ENCODE measurements around the gene PTRHD1. TPM values are rescaled to one million over a fixed set of nuclear protein-coding genes. Genes with fewer than 3 reads are reported as not detected.

Gene PTRHD1
- polyA plus RNA-seq, 1 donor from 2014 or later = 33.6 TPM

DNA sequence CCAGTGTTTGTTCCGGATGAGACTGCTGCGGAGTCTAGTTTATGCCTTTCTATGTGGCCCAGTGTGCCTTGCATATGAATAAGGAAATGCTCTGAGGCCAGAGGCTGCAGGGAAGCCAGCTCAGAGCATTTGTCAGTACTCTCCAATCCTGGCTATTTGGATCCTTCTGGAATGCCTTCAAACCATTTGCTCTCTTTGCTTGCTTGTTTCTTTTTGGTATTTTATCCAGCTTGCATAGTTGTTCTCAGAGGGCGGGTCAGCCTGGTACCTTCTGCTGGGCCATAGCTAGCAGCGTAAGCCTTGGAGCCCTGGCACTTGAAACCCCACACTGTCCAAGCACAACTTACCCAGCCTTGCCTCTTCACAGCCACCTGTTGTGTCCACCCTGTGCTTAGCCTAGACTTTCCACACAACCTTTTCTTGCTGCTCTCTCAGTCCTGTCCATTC is 20.5 kb upstream of the PTRHD1 start:
- peaks cover 10% of the 10 kb centered on the region for H3K36me3 ChIP-seq (ENCODE audit: insufficient read depth, low read length)
- no peak overlapping the region for H3K27ac ChIP-seq (ENCODE audit: low read length)
- no peaks in the 10 kb centered on the region for H3K27me3 ChIP-seq (ENCODE audit: insufficient read depth, low read depth, low read length)
- H3F3A ChIP-seq (ENCODE audit: insufficient read depth, low read length, poor library complexity, severe bottlenecking) = no peaks in the 10 kb centered on the region
- TF ChIP-seq POLR2AphosphoS5 (IDR thresholded peaks at IDR 0.05) (no peak), MXI1 (conservative IDR thresholded peaks at IDR 0.05; ENCODE audit: poor library complexity, severe bottlenecking) (no peak), EP300 (conservative IDR thresholded peaks at IDR 0.05; ENCODE audit: poor library complexity, severe bottlenecking) (no peak), SMC3 (conservative IDR thresholded peaks at IDR 0.05; ENCODE audit: poor library complexity) (no peak), TAF1 (IDR thresholded peaks at IDR 0.05; ENCODE audit: low read depth) (no peak), EZH2 (IDR thresholded peaks at IDR 0.05; ENCODE audit: borderline replicate concordance, insufficient read depth, low read length, poor library complexity, severe bottlenecking) (no peak)
- TF ChIP-seq, protein P1, sequence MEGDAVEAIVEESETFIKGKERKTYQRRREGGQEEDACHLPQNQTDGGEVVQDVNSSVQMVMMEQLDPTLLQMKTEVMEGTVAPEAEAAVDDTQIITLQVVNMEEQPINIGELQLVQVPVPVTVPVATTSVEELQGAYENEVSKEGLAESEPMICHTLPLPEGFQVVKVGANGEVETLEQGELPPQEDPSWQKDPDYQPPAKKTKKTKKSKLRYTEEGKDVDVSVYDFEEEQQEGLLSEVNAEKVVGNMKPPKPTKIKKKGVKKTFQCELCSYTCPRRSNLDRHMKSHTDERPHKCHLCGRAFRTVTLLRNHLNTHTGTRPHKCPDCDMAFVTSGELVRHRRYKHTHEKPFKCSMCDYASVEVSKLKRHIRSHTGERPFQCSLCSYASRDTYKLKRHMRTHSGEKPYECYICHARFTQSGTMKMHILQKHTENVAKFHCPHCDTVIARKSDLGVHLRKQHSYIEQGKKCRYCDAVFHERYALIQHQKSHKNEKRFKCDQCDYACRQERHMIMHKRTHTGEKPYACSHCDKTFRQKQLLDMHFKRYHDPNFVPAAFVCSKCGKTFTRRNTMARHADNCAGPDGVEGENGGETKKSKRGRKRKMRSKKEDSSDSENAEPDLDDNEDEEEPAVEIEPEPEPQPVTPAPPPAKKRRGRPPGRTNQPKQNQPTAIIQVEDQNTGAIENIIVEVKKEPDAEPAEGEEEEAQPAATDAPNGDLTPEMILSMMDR (IDR thresholded peaks at IDR 0.05; ENCODE audit: poor library complexity, severe bottlenecking) = no peak
- no peak overlapping the region for H3K9ac ChIP-seq (ENCODE audit: low read length)
- H3K9me2 ChIP-seq (ENCODE audit: insufficient read depth, low read length) = no peaks in the 10 kb centered on the region
- H3K4me2 ChIP-seq (ENCODE audit: low read length) = no peak overlapping the region
- H3K4me3 ChIP-seq (ENCODE audit: low read length) = no peak overlapping the region
- H2AFZ ChIP-seq (ENCODE audit: low read depth, low read length) = no peak overlapping the region
- peaks cover 13% of the 10 kb centered on the region for H3K79me2 ChIP-seq (replicated peaks; ENCODE audit: insufficient read depth, low read length)
- no peaks in the 10 kb centered on the region for H3K9me3 ChIP-seq (ENCODE audit: low read length)
- H4K20me1 ChIP-seq (ENCODE audit: insufficient read depth) = no peaks in the 10 kb centered on the region

DNA sequence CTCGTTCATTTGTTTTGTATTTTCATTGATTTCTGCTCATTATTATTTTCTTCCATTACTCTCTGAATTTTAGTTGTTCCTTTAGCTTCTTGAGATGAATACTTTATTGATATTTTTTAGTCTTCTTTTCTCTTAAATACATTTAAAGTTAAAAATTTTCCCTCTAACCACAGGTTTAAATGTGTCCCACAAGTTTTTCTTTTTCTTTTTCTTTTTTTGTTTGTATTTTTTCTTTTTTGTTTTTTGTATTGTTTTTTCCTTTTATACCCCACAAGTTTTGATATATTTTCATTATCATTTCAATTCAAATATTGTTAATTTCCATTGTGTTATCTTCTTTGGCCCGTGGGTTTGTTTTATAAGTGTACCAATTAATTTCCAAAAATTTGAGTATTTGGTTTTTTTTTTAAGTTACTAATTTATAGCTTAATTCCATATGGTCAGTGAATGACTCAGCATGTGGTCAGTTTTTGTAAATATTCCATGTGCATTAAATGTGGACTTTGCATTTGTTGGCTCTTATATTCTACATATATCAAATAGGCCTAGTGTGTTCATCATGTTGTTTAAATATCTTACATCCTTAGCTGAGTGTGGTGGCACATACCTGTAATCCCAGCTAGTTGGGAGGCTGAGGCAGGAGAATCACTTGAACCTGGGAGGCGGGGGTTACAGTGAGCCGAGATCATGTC is 16.3 kb upstream of the PTRHD1 start:
- Histone ChIP-seq H3K27ac (ENCODE audit: low read length) (no peak overlapping the region), H3K9me3 (ENCODE audit: low read length) (no peaks in the 10 kb centered on the region), H4K20me1 (ENCODE audit: insufficient read depth) (no peaks in the 10 kb centered on the region), H3K4me2 (ENCODE audit: low read length) (no peak overlapping the region), H3K79me2 (replicated peaks; ENCODE audit: insufficient read depth, low read length) (peaks cover 18% of the 10 kb centered on the region), H3K36me3 (ENCODE audit: insufficient read depth, low read length) (no peaks in the 10 kb centered on the region), H3K4me3 (ENCODE audit: low read length) (no peak overlapping the region), H3K27me3 (ENCODE audit: insufficient read depth, low read depth, low read length) (no peaks in the 10 kb centered on the region), H3K9me2 (ENCODE audit: insufficient read depth, low read length) (no peaks in the 10 kb centered on the region), H2AFZ (ENCODE audit: low read depth, low read length) (no peak overlapping the region), H3K9ac (ENCODE audit: low read length) (no peak overlapping the region), H3F3A (ENCODE audit: insufficient read depth, low read length, poor library complexity, severe bottlenecking) (no peaks in the 10 kb centered on the region)
- TF ChIP-seq MXI1 (conservative IDR thresholded peaks at IDR 0.05; ENCODE audit: poor library complexity, severe bottlenecking) (no peak), TAF1 (IDR thresholded peaks at IDR 0.05; ENCODE audit: low read depth) (no peak), SMC3 (conservative IDR thresholded peaks at IDR 0.05; ENCODE audit: poor library complexity) (no peak), EP300 (conservative IDR thresholded peaks at IDR 0.05; ENCODE audit: poor library complexity, severe bottlenecking) (no peak), RAD21 (conservative IDR thresholded peaks at IDR 0.05) (no peak), POLR2AphosphoS5 (IDR thresholded peaks at IDR 0.05) (no peak), EZH2 (IDR thresholded peaks at IDR 0.05; ENCODE audit: borderline replicate concordance, insufficient read depth, low read length, poor library complexity, severe bottlenecking) (no peak)
- TF ChIP-seq, protein P2, sequence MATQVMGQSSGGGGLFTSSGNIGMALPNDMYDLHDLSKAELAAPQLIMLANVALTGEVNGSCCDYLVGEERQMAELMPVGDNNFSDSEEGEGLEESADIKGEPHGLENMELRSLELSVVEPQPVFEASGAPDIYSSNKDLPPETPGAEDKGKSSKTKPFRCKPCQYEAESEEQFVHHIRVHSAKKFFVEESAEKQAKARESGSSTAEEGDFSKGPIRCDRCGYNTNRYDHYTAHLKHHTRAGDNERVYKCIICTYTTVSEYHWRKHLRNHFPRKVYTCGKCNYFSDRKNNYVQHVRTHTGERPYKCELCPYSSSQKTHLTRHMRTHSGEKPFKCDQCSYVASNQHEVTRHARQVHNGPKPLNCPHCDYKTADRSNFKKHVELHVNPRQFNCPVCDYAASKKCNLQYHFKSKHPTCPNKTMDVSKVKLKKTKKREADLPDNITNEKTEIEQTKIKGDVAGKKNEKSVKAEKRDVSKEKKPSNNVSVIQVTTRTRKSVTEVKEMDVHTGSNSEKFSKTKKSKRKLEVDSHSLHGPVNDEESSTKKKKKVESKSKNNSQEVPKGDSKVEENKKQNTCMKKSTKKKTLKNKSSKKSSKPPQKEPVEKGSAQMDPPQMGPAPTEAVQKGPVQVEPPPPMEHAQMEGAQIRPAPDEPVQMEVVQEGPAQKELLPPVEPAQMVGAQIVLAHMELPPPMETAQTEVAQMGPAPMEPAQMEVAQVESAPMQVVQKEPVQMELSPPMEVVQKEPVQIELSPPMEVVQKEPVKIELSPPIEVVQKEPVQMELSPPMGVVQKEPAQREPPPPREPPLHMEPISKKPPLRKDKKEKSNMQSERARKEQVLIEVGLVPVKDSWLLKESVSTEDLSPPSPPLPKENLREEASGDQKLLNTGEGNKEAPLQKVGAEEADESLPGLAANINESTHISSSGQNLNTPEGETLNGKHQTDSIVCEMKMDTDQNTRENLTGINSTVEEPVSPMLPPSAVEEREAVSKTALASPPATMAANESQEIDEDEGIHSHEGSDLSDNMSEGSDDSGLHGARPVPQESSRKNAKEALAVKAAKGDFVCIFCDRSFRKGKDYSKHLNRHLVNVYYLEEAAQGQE (IDR thresholded peaks at IDR 0.05; ENCODE audit: borderline replicate concordance) = no peak
- TF ChIP-seq, protein P1 (IDR thresholded peaks at IDR 0.05; ENCODE audit: poor library complexity, severe bottlenecking) = no peak

Measured in neural cell (in vitro differentiated cells).